CD4-positive, alpha-beta T cell (primary cell): ENCODE data around the gene ALOX12B. TPM values are rescaled to one million over a fixed set of nuclear protein-coding genes. Genes with fewer than 3 reads are reported as not detected.

ENCODE experiments used
- ATAC-seq: fragments of 200-7000 bp; cut with Tn5 transposase; one replicate; pipeline ENCODE4 v1.10.0; 2022; ENCODE audit warnings: mild to moderate bottlenecking; ENCODE audit not compliant: poor library complexity
- CTCF ChIA-PET: fragments of 350-600 bp; sonication (Branson Sonifier 250); formaldehyde crosslinking; loops from one replicate; lab custom pipeline; 2021; ENCODE audit warnings: antibody characterized with exemption, inconsistent platforms; lab: Charles Lee
- POLR2A ChIA-PET: fragments of 350-600 bp; sonication (Branson Sonifier 250); formaldehyde crosslinking; loops from one replicate; lab custom pipeline; 2021; ENCODE audit warnings: antibody characterized with exemption, inconsistent platforms; lab: Charles Lee
- DNase-seq, 14 experiments: peaks; one replicate each; pipeline ENCODE4 v3.0.0-alpha.2; 2013 to 2020; ENCODE audit warnings: mixed read lengths in 2 of 14
- H3K27ac ChIP-seq, 2 donors: one replicate each; pipeline versions ENCODE4 v1.5.1 to v1.7.0; 2013; ENCODE audit warnings: low read length in 2 of 2, low read depth in 1 of 2, mild to moderate bottlenecking in 1 of 2
- H3K27me3 ChIP-seq, 2 experiments: 1 replicate in 1 of 2; 2 replicates in 1 of 2; pipeline versions ENCODE4 v1.6.1 to v1.7.0; 2013; ENCODE audit warnings: low read length in 2 of 2, control low read depth in 1 of 2, mild to moderate bottlenecking in 1 of 2, moderate library complexity in 1 of 2; ENCODE audit not compliant: insufficient read depth in 2 of 2, control insufficient read depth in 1 of 2
- H3K36me3 ChIP-seq: one replicate; pipeline ENCODE4 v1.6.1; 2013; ENCODE audit warnings: low read length, control low read depth; ENCODE audit not compliant: insufficient read depth
- H3K4me1 ChIP-seq: one replicate; pipeline ENCODE4 v1.6.1; 2013; ENCODE audit warnings: low read length, control low read depth; ENCODE audit not compliant: insufficient read depth
- H3K4me3 ChIP-seq: one replicate; pipeline ENCODE4 v1.5.1; 2013; ENCODE audit warnings: mild to moderate bottlenecking, low read length, moderate library complexity
- H3K9me3 ChIP-seq, 2 experiments: 1 replicate in 1 of 2; 2 replicates in 1 of 2; pipeline versions ENCODE4 v1.6.1 to v1.7.0; 2013; ENCODE audit warnings: low read length in 2 of 2, mild to moderate bottlenecking in 2 of 2, control low read depth in 1 of 2, moderate library complexity in 1 of 2; ENCODE audit not compliant: control insufficient read depth in 1 of 2, insufficient read depth in 1 of 2
- H3K27ac Mint-ChIP-seq: one replicate; pipeline ENCODE4 v1.8.0; 2020; ENCODE audit warnings: mixed read lengths
- H3K27me3 Mint-ChIP-seq: one replicate; pipeline ENCODE4 v1.8.0; 2021; ENCODE audit warnings: mixed read lengths
- H3K36me3 Mint-ChIP-seq: one replicate; pipeline ENCODE4 v1.8.0; 2021; ENCODE audit warnings: low read depth, mixed read lengths
- H3K4me1 Mint-ChIP-seq: one replicate; pipeline ENCODE4 v1.8.0; 2021; ENCODE audit warnings: low read depth, mixed read lengths
- H3K4me3 Mint-ChIP-seq: one replicate; pipeline ENCODE4 v1.8.0; 2020; ENCODE audit warnings: mild to moderate bottlenecking, mixed read lengths
- H3K9me3 Mint-ChIP-seq: one replicate; pipeline ENCODE4 v1.8.0; 2020; ENCODE audit warnings: mixed read lengths
- CTCF ChIP-seq: fragments of 200-600 bp; IDR thresholded peaks from one replicate; pipeline ENCODE4 v1.8.0; 2022; ENCODE audit warnings: antibody characterized with exemption, mild to moderate bottlenecking
- intact Hi-C, 2 experiments: fragments of 100-400 bp; cut with DNase I in 1 of 2; cut with micrococcal nuclease in 1 of 2; formaldehyde crosslinking; loops; one replicate each; pipeline versions ENCODE4 v1.15.1 to v1.9.0; 2023 to 2025; cut with DNase I, micrococcal nuclease
- total RNA-seq, 174 experiments: library from RNA in 2 of 174; stranded (reverse) in 2 of 174; gene quantifications; one replicate each; pipeline ENCODE4 v1.2.3 and lab custom pipeline; 2021 to 2026

Gene ALOX12B
- total RNA-seq, 2 experiments from 2014 or later, result 0.41 TPM; not detected in 1

GRCh38 chr17:8121681-8122421, 34.3 kb upstream of the ALOX12B start:
- peaks cover 89% of the 10 kb centered on the region for H3K4me1 ChIP-seq
- CTCF ChIA-PET, result interaction anchor here (0.7 to 1.3 kb wide), 2 partner anchors 17 to 126 kb away, joined by 3 to 6 read pairs; partner anchors contain the start of gene CTC1
- H3K27me3 Mint-ChIP-seq, result peaks cover 63% of the 10 kb centered on the region
- intact Hi-C loops, result loop anchor here (2.0 to 5.0 kb wide), 5 partner anchors 40 to 175 kb away; partner anchors contain the start of genes CTC1 (in 1 of the 2), PFAS (in 1 of the 2), SLC25A35 (in 1 of the 2) and VAMP2 (in 1 of the 2)
- DNase-seq (peak in 6 of 14 experiments; percentile 32 to 73 (median 50)), ATAC-seq (no peak)
- POLR2A ChIA-PET, result interaction anchor here (1.0 to 9.8 kb wide), 11 partner anchors 12 to 174 kb away, joined by 3 to 161 read pairs (median 7); partner anchors contain the start of genes BORCS6, CTC1, PER1 and SLC25A35
- H3K27ac ChIP-seq, result no peak overlapping the region
- H3K9me3 Mint-ChIP-seq, result peaks cover 2% of the 10 kb centered on the region
- TF ChIP-seq CTCF, result peak; percentile 39
- H3K4me1 Mint-ChIP-seq, result peaks cover 80% of the 10 kb centered on the region
- peak overlapping the region; percentile 91 for H3K4me3 Mint-ChIP-seq
- peaks cover 0 to 9% of the 10 kb centered on the region in 2 experiments for H3K9me3 ChIP-seq
- H3K27ac Mint-ChIP-seq, result peak overlapping the region; percentile 50
- peaks cover 28 to 37% of the 10 kb centered on the region in 2 experiments for H3K27me3 ChIP-seq
- no peaks in the 10 kb centered on the region for H3K36me3 ChIP-seq
- H3K4me3 ChIP-seq, result peak overlapping the region; percentile 69
- peaks cover 64% of the 10 kb centered on the region for H3K36me3 Mint-ChIP-seq

GRCh38 chr17:8121407-8121680, 33.8 kb upstream of the ALOX12B start:
- peak overlapping the region; percentile 100 for H3K27ac Mint-ChIP-seq
- H3K27me3 Mint-ChIP-seq, result peaks cover 65% of the 10 kb centered on the region

More at GRCh38 chr17:8121407-8121680, 33.8 kb upstream of the ALOX12B start:
- Mint-ChIP-seq H3K36me3 (peaks cover 60% of the 10 kb centered on the region), H3K4me3 (peak overlapping the region; percentile 99), H3K9me3 (peaks cover 2% of the 10 kb centered on the region), H3K4me1 (peaks cover 76% of the 10 kb centered on the region)
- H3K36me3 ChIP-seq, result no peaks in the 10 kb centered on the region
- DNase-seq (no peak), ATAC-seq (no peak)
- POLR2A ChIA-PET, result interaction anchor here (1.3 to 9.8 kb wide), 7 partner anchors 17 to 174 kb away, joined by 3 to 161 read pairs (median 9); partner anchors contain the start of genes CTC1, PER1 and SLC25A35
- no peak for TF ChIP-seq CTCF
- intact Hi-C loops, result loop anchor here (2.0 to 5.0 kb wide), 5 partner anchors 41 to 176 kb away; partner anchors contain the start of genes CTC1 (in 1 of the 2), PFAS (in 1 of the 2), SLC25A35 (in 1 of the 2) and VAMP2 (in 1 of the 2)
- no peak overlapping the region for H3K27ac ChIP-seq
- H3K9me3 ChIP-seq, result peaks cover 0 to 9% of the 10 kb centered on the region in 2 experiments
- CTCF ChIA-PET, result no interaction called here
- H3K4me3 ChIP-seq, result peak overlapping the region; percentile 57
- peaks cover 33 to 40% of the 10 kb centered on the region in 2 experiments for H3K27me3 ChIP-seq
- H3K4me1 ChIP-seq, result peaks cover 89% of the 10 kb centered on the region
